A549 (cell line): Measurements from ENCODE around the gene ABHD3.

Experiments used
- BHLHE40 ChIP-seq: IDR thresholded peaks from 2 replicates; pipeline ENCODE4 v1.6.1; 2012; ENCODE audit warnings: low read depth, low read length, inconsistent platforms
- EHMT2 ChIP-seq: fragments of 200-600 bp; sonication (generic); IDR thresholded peaks from 2 replicates; pipeline ENCODE4 v1.6.1; 2016; ENCODE audit warnings: antibody characterized with exemption, low read depth, mild to moderate bottlenecking, moderate library complexity
- EP300 ChIP-seq, 2 experiments: fragments of >200 bp; sonication (Bioruptor Twin); formaldehyde crosslinking; IDR thresholded peaks; 2 replicates in 1 of 2; 3 replicates in 1 of 2; pipeline ENCODE4 v1.6.1; 2016 to 2017
- ESRRA ChIP-seq: fragments of 150-350 bp; IDR thresholded peaks from 2 replicates; pipeline ENCODE4 v1.6.1; 2014; ENCODE audit warnings: mild to moderate bottlenecking, low read length, borderline replicate concordance
- HDAC2 ChIP-seq: fragments of 200-600 bp; sonication (generic); IDR thresholded peaks from 2 replicates; pipeline ENCODE4 v1.6.1; 2016
- MAFK ChIP-seq: fragments of 450-650 bp; IDR thresholded peaks from 2 replicates; pipeline ENCODE4 v1.6.1; 2014; ENCODE audit not compliant: partially characterized antibody
- NR3C1 ChIP-seq: fragments of >200 bp; sonication (Bioruptor Twin); formaldehyde crosslinking; IDR thresholded peaks from 3 replicates; pipeline ENCODE4 v1.6.1; 2017
- POLR2A ChIP-seq: IDR thresholded peaks from 2 replicates; pipeline ENCODE4 v1.6.1; 2012; ENCODE audit warnings: mild to moderate bottlenecking, low read length
- RAD21 ChIP-seq, 2 experiments: fragments of >200 bp in 1 of 2; sonication (Bioruptor Twin) in 1 of 2; formaldehyde crosslinking in 1 of 2; IDR thresholded peaks in 1 of 2; conservative IDR thresholded peaks in 1 of 2; 2 replicates in 1 of 2; 3 replicates in 1 of 2; pipeline ENCODE4 v1.6.1; 2012 to 2018; ENCODE audit warnings: inconsistent platforms in 1 of 2
- SMC3 ChIP-seq: fragments of >200 bp; sonication (Bioruptor Twin); formaldehyde crosslinking; IDR thresholded peaks from 3 replicates; pipeline ENCODE4 v1.6.1; 2018; ENCODE audit warnings: inconsistent platforms
- TP53 ChIP-seq: fragments of 250-450 bp; sonication (Bioruptor Pico); IDR thresholded peaks from 2 replicates; pipeline ENCODE4 v1.5.0; 2021; ENCODE audit warnings: mild to moderate bottlenecking, moderate library complexity
- TF ChIP-seq, protein P1 (sequence below): fragments of >200 bp; sonication (Bioruptor Twin); formaldehyde crosslinking; IDR thresholded peaks from 3 replicates; pipeline ENCODE4 v1.5.1; 2016
- TF ChIP-seq, protein P2 (sequence below): fragments of 200-600 bp; sonication (generic); IDR thresholded peaks from 2 replicates; pipeline ENCODE4 v1.6.1; 2016; ENCODE audit warnings: antibody characterized with exemption, mild to moderate bottlenecking, moderate library complexity

- TF ChIP-seq BHLHE40 (no peak), EP300 (IDR thresholded peaks at IDR 0.05) (no peak), POLR2A (no peak), EHMT2 (no peak), ESRRA (no peak), RAD21 (conservative IDR thresholded peaks at IDR 0.05 in 1 of 2, IDR thresholded peaks at IDR 0.05 in 1 of 2) (no peak), MAFK (no peak), HDAC2 (no peak), SMC3 (no peak), TP53 (CRISPR knock-in tag) (no peak), NR3C1 (no peak)
- TF ChIP-seq, protein P1, sequence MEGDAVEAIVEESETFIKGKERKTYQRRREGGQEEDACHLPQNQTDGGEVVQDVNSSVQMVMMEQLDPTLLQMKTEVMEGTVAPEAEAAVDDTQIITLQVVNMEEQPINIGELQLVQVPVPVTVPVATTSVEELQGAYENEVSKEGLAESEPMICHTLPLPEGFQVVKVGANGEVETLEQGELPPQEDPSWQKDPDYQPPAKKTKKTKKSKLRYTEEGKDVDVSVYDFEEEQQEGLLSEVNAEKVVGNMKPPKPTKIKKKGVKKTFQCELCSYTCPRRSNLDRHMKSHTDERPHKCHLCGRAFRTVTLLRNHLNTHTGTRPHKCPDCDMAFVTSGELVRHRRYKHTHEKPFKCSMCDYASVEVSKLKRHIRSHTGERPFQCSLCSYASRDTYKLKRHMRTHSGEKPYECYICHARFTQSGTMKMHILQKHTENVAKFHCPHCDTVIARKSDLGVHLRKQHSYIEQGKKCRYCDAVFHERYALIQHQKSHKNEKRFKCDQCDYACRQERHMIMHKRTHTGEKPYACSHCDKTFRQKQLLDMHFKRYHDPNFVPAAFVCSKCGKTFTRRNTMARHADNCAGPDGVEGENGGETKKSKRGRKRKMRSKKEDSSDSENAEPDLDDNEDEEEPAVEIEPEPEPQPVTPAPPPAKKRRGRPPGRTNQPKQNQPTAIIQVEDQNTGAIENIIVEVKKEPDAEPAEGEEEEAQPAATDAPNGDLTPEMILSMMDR: no peak
- TF ChIP-seq, protein P2, sequence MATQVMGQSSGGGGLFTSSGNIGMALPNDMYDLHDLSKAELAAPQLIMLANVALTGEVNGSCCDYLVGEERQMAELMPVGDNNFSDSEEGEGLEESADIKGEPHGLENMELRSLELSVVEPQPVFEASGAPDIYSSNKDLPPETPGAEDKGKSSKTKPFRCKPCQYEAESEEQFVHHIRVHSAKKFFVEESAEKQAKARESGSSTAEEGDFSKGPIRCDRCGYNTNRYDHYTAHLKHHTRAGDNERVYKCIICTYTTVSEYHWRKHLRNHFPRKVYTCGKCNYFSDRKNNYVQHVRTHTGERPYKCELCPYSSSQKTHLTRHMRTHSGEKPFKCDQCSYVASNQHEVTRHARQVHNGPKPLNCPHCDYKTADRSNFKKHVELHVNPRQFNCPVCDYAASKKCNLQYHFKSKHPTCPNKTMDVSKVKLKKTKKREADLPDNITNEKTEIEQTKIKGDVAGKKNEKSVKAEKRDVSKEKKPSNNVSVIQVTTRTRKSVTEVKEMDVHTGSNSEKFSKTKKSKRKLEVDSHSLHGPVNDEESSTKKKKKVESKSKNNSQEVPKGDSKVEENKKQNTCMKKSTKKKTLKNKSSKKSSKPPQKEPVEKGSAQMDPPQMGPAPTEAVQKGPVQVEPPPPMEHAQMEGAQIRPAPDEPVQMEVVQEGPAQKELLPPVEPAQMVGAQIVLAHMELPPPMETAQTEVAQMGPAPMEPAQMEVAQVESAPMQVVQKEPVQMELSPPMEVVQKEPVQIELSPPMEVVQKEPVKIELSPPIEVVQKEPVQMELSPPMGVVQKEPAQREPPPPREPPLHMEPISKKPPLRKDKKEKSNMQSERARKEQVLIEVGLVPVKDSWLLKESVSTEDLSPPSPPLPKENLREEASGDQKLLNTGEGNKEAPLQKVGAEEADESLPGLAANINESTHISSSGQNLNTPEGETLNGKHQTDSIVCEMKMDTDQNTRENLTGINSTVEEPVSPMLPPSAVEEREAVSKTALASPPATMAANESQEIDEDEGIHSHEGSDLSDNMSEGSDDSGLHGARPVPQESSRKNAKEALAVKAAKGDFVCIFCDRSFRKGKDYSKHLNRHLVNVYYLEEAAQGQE: no peak
These were observed 2.0 kb downstream of the ABHD3 start for GRCh38 chr18:21702602-21703001.
